HepG2 (cell line): ENCODE results near the gene SP9. TPM values are rescaled to one million over a fixed set of nuclear protein-coding genes. Genes with fewer than 3 reads are reported as not detected.
A peak's percentile ranks its signal among the peaks of the same experiment; 100 is the strongest.

Experiments used
- CEBPB ChIP-seq: IDR thresholded peaks from 2 replicates; pipeline ENCODE4 v1.6.1; 2011; ENCODE audit warnings: low read depth, low read length, improper control_type of control experiment, borderline replicate concordance
- MBD4 ChIP-seq: IDR thresholded peaks from 2 replicates; pipeline ENCODE4 v1.6.1; 2012; ENCODE audit warnings: low read length, inconsistent platforms, borderline replicate concordance
- MED1 ChIP-seq: sonication (generic); formaldehyde crosslinking; IDR thresholded peaks from 2 replicates; pipeline ENCODE4 v1.4.0; 2020; ENCODE audit warnings: missing genetic modification reagents
- NFE2L2 ChIP-seq: fragments of 150-350 bp; IDR thresholded peaks from 2 replicates; pipeline ENCODE4 v1.6.1; 2014; ENCODE audit warnings: low read length
- PLSCR1 ChIP-seq: sonication (generic); formaldehyde crosslinking; IDR thresholded peaks from 2 replicates; pipeline ENCODE4 v1.5.0; 2020; ENCODE audit warnings: missing genetic modification reagents, mild to moderate bottlenecking, borderline replicate concordance
- RBM39 ChIP-seq: fragments of 200-400 bp; formaldehyde crosslinking; IDR thresholded peaks from one replicate; pipeline ENCODE4 v1.6.1; 2018; ENCODE audit warnings: antibody characterized with exemption, mild to moderate bottlenecking, low read depth, low read length; ENCODE audit not compliant: poor library complexity, severe bottlenecking
- RERE ChIP-seq: IDR thresholded peaks from 2 replicates; pipeline ENCODE4 v1.6.1; 2016; ENCODE audit warnings: low read depth, missing genetic modification reagents, missing compliant biosample characterization
- SNAPC5 ChIP-seq: sonication (generic); formaldehyde crosslinking; IDR thresholded peaks from 2 replicates; pipeline ENCODE4 v1.8.1; 2023; ENCODE audit warnings: mild to moderate bottlenecking, missing genetic modification reagents, borderline replicate concordance
- ZFP62 ChIP-seq: sonication (generic); formaldehyde crosslinking; IDR thresholded peaks from 2 replicates; pipeline ENCODE4 v1.4.0; 2020; ENCODE audit warnings: missing genetic modification reagents
- ZNF646 ChIP-seq: sonication (generic); formaldehyde crosslinking; IDR thresholded peaks from 2 replicates; pipeline ENCODE4 v1.9.0; 2021; ENCODE audit warnings: mild to moderate bottlenecking, missing genetic modification reagents
- ZNF776 ChIP-seq: sonication (generic); formaldehyde crosslinking; IDR thresholded peaks from 2 replicates; pipeline ENCODE4 v1.4.0; 2020; ENCODE audit warnings: mild to moderate bottlenecking, missing genetic modification reagents
- polyA plus RNA-seq, 8 experiments: library from polyadenylated mRNA; depleted of rRNA in 3 of 8; stranded (reverse) in 7 of 8; unstranded in 1 of 8; fragments of >200 nt; fragmentation: Illumina TruSeq in 4 of 8; extraction: Trizol in 4 of 8; gene quantifications; 2 replicates each; pipeline versions ENCODE4 v1.2.1 to v1.2.3, GENCODE V29; 2011 to 2016; ENCODE audit warnings: low read depth in 4 of 8, missing spikeins in 1 of 8, mixed read lengths in 1 of 8; ENCODE audit not compliant: insufficient read depth in 1 of 8
- total RNA-seq, 5 experiments: library from RNA; depleted of rRNA; stranded (reverse); fragments of >200 nt; fragmentation: Illumina TruSeq; extraction: Trizol; gene quantifications; 2 replicates each; pipeline ENCODE4 v1.2.3, GENCODE V29; 2016; ENCODE audit warnings: low read depth in 1 of 5

Gene SP9
- total and polyA plus RNA-seq, 2 of the 13 experiments (the other 11 are each of a cell fraction or from before 2014, with no cell fraction given): not detected

GRCh38 chr2:174341293-174341994, 6.7 kb downstream of the SP9 start (continued):
- TF ChIP-seq ZNF646 (CRISPR knock-in tag) (no peak), MED1 (CRISPR knock-in tag) (0 out of 2 replicates have a peak, but pooled peaks have one; percentile 40), MBD4 (no peak), NFE2L2 (no peak), RERE (CRISPR knock-in tag) (no peak), SNAPC5 (CRISPR knock-in tag) (no peak), RBM39 (no peak), CEBPB (no peak), PLSCR1 (CRISPR knock-in tag) (no peak), ZNF776 (CRISPR knock-in tag) (no peak), ZFP62 (CRISPR knock-in tag) (no peak)
